SJSA1 (cell line): ENCODE data around the gene RNASEH1. TPM values are rescaled to one million over a fixed set of nuclear protein-coding genes. Genes with fewer than 3 reads are reported as not detected.
"Not testable (repeated sequence)": the region's sequence is repeated elsewhere in the genome, so short reads cannot be mapped to it uniquely, and the experiment has no call there.

Experiments used
- DNase-seq, 2 experiments: peaks; one replicate each; pipeline ENCODE4 v3.0.0-alpha.2; 2015 to 2020; ENCODE audit warnings: low spot score in 2 of 2, low read depth in 1 of 2
- H3K27ac ChIP-seq: fragments of 250-450 bp; sonication (Bioruptor Pico); 2 replicates; pipeline ENCODE4 v1.5.1; 2020; ENCODE audit warnings: mild to moderate bottlenecking, moderate library complexity
- H3K27me3 ChIP-seq: fragments of 250-450 bp; sonication (Bioruptor Pico); replicated peaks from 2 replicates; pipeline ENCODE4 v1.5.1; 2020; ENCODE audit warnings: mild to moderate bottlenecking, moderate library complexity
- H3K36me3 ChIP-seq: fragments of 250-450 bp; sonication (Bioruptor Pico); 2 replicates; pipeline ENCODE4 v1.5.1; 2020; ENCODE audit warnings: mild to moderate bottlenecking
- H3K4me1 ChIP-seq: fragments of 250-450 bp; sonication (Bioruptor Pico); replicated peaks from 2 replicates; pipeline ENCODE4 v1.6.1; 2021; ENCODE audit warnings: mild to moderate bottlenecking
- H3K4me3 ChIP-seq: fragments of 250-450 bp; sonication (Bioruptor Pico); 2 replicates; pipeline ENCODE4 v1.5.1; 2020; ENCODE audit warnings: mild to moderate bottlenecking
- H3K9me3 ChIP-seq: fragments of 250-450 bp; sonication (Bioruptor Pico); replicated peaks from 2 replicates; pipeline ENCODE4 v1.5.1; 2020; ENCODE audit warnings: mild to moderate bottlenecking
- total RNA-seq: library from RNA; depleted of rRNA; stranded (reverse); fragments of >200 nt; shearing (Covaris generic); gene quantifications from 2 replicates; pipeline ENCODE4 v1.2.3, GENCODE V29; 2014

RNASEH1 gene
- total RNA-seq, 1 experiment from 2014 or later = 53.0 TPM

DNA sequence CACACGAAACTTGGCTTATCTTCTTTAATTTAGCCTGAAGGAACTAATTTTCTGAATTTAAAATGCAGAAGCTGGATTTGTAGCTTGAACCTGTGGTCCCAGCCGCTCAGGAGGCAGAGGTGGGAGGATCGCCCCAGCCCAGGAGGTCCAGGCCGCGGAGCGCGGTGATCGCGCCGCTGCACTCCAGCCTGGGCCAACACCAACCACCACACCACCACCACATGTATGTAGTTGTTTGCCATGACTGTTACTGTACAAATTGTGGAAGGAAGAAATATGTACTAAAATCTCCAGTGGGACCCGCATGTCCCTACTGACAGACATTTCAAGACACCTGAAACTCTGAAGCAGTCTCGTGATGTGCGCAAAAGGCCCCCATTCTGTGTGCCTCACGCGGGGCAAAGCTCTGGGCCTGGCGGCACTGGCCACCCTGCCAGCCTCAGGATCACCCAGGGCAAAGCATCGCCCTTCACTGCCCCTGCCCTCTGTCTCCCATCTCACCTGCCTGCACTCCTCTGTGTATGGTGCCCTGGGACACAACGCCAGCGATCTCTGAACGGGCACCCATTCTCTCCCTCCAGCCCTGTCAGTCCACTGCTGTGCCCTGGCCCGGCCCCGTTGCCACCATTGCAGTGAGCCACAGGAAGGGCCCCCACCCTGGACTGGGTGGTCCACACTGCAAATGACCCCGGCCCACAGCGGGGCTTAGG, 28.7 kb downstream of the RNASEH1 start:
- Histone ChIP-seq H3K27me3 (no peaks in the 10 kb centered on the region), H3K4me1 (no peaks in the 10 kb centered on the region), H3K36me3 (peaks cover 20% of the 10 kb centered on the region), H3K27ac (no peak overlapping the region), H3K4me3 (no peak overlapping the region), H3K9me3 (no peaks in the 10 kb centered on the region; the same call in 1 of the 2 replicates)
- peak in 1 of 2 experiments; percentile 27 for DNase-seq

DNA sequence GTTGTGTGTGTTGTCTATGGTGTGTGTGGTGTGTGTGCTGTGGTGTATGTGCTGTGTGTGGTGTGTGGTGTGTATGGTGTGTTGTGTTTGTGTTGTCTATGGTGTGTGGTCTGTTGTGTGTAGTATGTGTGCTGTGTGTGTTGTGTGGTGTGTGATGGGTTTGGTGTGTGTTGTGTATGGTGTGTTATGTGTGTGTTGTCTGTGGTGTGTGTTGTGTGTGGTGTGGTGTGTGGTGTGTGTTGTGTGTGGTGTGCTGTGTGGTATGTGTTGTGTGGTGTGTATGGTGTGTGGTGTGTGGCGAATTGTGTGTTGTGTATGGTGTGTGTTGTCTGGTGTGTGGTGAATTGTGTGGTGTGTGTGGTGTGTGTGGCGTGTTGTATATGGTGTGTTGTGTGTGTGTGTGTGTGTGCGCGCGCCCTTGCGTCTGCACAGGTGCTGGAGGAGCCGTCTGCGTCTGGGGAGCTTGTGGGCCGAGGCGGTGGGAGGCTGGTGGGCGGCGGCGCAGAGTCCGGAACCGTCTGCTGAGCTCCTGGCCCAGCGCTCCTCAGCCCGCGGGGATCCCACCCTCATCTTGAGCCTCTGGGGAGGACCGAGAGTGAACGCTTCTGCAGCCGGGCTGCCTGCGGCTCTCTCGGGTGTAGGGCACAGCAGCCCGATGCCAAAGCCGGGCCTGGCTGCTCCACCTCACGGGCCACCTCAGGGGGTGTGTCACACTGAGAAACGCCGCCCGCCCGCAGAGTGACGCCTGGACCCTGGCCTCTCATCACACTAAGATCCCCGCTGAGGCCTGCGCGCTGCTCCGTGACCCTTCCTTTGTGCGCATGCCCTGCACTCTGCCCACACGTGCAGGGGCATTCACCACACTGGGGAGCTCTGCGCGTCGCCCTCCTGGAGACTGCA, 30.0 kb downstream of the RNASEH1 start:
- Histone ChIP-seq H3K27me3 (no peaks in the 10 kb centered on the region), H3K9me3 (no peaks in the 10 kb centered on the region; the same call in 1 of the 2 replicates), H3K36me3 (peaks cover 11% of the 10 kb centered on the region; the same call in 1 of the 2 replicates), H3K4me1 (peaks cover 8% of the 10 kb centered on the region), H3K27ac (no peak overlapping the region), H3K4me3 (no peak overlapping the region)
- peak in 1 of 2 experiments; percentile 38 for DNase-seq

DNA sequence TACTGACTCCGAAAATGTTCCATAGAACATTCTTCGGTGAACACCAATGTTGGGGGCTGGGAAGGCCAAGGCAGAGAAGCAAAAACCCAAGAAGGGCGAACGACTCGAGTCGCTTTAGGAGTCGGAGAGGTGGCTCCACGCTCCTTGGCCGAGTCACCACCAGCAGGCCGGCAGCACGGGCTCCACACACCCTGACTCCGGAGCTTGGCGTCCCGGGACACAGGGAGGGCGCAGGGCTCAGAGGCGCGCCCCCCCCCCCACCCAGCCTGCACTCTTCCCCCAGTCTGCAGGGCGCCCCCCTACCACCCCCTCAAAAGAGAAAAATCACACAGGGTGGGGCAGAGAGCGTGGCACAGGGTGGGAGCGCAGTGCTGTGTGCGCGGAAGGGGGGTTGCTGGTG, 31.3 kb downstream of the RNASEH1 start:
- Histone ChIP-seq H3K27ac (no peak overlapping the region), H3K27me3 (no peaks in the 10 kb centered on the region), H3K4me3 (no peak overlapping the region), H3K9me3 (no peaks in the 10 kb centered on the region; the same call in 1 of the 2 replicates), H3K4me1 (peaks cover 8% of the 10 kb centered on the region), H3K36me3 (peaks cover 11% of the 10 kb centered on the region; the same call in 1 of the 2 replicates)
- peak in 1 of 2 experiments; percentile 34 for DNase-seq

DNA sequence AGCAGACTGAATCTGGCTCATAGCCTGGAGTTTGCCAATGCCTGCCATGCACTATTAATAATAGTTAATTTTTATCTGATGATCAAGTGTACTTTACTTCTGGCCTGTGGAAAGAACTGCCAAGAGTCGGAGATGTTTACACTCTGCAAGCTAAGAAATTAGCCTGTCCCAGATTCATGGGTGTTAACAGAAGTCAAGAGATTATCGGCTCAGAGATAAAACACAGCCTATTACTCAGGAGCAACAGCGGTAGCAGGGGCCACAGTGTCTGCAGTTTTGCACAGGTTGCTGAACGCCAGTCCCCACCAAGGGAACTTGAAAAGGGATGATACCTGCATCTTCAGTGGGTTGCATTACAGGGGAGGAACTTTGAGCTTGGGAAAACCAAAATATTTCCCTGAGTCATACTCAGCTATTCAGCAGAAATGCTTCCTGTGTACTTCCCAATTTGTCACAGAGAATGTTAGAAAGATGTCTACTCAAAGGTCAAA, 34.5 kb downstream of the RNASEH1 start:
- Histone ChIP-seq H3K36me3 (peaks cover 15% of the 10 kb centered on the region; the same call in 1 of the 2 replicates), H3K27me3 (no peaks in the 10 kb centered on the region), H3K9me3 (no peaks in the 10 kb centered on the region; the same call in 1 of the 2 replicates), H3K4me3 (no peak overlapping the region), H3K4me1 (peaks cover 14% of the 10 kb centered on the region), H3K27ac (no peak overlapping the region)
- peak in 1 of 2 experiments; percentile 28 for DNase-seq

DNA sequence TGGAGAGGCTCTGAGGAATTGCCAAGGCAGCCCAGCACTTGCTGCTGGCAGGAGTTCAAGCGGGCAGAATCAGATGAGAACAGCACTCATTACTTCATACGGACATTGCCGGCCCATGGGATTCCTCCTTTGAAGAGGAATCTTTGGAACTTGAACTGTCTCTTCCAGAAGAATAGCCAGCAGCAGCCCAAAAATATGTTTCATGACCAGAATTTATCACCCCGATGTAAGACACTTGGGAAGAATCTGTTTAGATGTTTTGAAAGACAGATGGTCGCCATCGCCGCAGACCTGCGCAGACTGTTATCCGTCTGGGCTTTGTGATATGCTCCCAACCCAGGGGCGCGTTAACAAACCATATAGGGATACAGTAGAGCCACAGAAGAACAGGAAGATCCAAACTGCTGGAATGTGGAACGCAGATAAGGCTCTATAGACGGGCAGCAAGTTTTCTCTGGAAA, 35.1 kb downstream of the RNASEH1 start:
- DNase-seq = peak in 1 of 2 experiments; percentile 34
- no peak overlapping the region for H3K4me3 ChIP-seq
- no peak overlapping the region for H3K27ac ChIP-seq
- H3K4me1 ChIP-seq = peaks cover 16% of the 10 kb centered on the region
- H3K27me3 ChIP-seq = no peaks in the 10 kb centered on the region
- H3K9me3 ChIP-seq = no peaks in the 10 kb centered on the region; the same call in 1 of the 2 replicates
- peaks cover 12% of the 10 kb centered on the region; the same call in 1 of the 2 replicates for H3K36me3 ChIP-seq

DNA sequence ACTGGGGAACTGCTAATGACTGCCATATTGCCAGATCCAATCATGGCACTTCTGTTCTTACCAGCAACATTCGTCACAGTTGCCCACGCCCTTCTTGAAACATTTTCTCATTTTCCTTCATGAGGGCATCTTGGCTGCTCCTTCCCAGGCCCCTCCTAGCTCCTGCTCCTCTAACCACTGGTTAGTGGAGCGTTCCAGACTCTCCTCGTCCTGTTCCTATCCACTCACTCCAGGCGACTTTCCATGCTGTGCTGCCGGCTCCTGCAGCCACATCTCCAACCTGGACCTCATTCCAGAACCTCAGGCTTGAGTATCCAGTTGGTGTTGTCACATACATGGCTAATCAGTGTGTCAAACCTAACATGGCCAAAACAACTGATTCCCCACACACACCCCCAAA, 37.5 kb downstream of the RNASEH1 start:
- no peaks in the 10 kb centered on the region for H3K27me3 ChIP-seq
- H3K4me1 ChIP-seq = peaks cover 26% of the 10 kb centered on the region
- no peak for DNase-seq
- peaks cover 13% of the 10 kb centered on the region; the same call in 1 of the 2 replicates for H3K36me3 ChIP-seq
- H3K9me3 ChIP-seq = 0 out of 2 replicates have a peak, but pooled peaks cover 3% of the 10 kb centered on the region
- no peak overlapping the region for H3K4me3 ChIP-seq
- H3K27ac ChIP-seq = no peak overlapping the region

DNA sequence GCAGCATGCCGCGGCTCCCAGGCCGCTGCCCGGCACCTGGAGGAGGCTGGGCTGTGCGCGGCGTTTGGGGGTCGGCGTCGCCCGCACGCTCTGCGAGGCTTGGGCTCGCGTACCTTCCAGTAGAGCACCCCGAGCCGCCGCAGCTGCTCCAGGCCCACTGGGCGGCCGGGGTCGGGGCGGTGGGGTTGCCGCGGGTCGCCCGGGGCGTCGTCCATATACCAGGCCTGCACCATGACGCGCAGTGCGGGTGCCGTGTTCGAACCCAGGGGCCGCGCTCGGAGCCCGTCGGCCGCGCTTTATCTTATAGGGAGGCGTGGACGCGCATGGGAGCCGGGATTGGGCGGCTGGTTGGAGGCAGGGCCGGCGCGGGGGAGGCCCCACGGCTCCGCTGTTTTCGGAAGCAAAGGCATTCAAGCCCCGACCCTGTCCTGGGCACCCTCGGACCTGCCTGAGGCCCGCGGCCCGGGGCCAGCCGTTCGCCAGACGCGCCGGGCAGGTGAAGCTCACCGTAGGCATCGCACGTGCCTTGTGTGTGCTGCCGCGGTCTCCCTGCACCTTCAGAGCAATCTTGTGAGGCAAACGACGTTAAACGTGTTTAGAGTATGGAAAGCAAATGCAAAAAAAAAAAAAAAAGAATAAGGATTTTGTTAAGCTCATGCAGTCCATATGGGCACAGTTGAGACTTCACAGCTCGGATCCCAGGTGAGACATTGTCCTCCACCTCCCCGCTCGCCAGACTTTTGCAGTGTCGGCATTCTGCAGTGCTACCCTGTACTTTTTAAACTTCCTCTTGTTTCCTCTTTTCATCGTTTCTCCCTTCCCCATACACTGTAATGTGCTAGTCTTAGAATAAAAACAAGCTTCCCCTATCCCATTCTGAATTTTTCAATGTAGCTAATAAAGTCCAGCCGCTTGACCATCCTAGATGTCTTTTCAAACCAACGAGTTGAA, 38.6 kb downstream of the RNASEH1 start, which contains the start of gene ADI1:
Gene ADI1 (minus strand): TSS at position 277 of the 951 bp plus-strand sequence. CDS start 44 bp downstream, at position 233.
- Histone ChIP-seq H3K27me3 (no peaks in the 10 kb centered on the region), H3K4me3 (peak within 1 kb of the TSS; percentile 62), H3K36me3 (peaks cover 13% of the 10 kb centered on the region; the same call in 1 of the 2 replicates), H3K9me3 (0 out of 2 replicates have a peak, but pooled peaks cover 3% of the 10 kb centered on the region), H3K27ac (peak within 1 kb of the TSS; percentile 78), H3K4me1 (peaks cover 26% of the 10 kb centered on the region)
- peak in 1 of 2 experiments; percentile 84 for DNase-seq

DNA sequence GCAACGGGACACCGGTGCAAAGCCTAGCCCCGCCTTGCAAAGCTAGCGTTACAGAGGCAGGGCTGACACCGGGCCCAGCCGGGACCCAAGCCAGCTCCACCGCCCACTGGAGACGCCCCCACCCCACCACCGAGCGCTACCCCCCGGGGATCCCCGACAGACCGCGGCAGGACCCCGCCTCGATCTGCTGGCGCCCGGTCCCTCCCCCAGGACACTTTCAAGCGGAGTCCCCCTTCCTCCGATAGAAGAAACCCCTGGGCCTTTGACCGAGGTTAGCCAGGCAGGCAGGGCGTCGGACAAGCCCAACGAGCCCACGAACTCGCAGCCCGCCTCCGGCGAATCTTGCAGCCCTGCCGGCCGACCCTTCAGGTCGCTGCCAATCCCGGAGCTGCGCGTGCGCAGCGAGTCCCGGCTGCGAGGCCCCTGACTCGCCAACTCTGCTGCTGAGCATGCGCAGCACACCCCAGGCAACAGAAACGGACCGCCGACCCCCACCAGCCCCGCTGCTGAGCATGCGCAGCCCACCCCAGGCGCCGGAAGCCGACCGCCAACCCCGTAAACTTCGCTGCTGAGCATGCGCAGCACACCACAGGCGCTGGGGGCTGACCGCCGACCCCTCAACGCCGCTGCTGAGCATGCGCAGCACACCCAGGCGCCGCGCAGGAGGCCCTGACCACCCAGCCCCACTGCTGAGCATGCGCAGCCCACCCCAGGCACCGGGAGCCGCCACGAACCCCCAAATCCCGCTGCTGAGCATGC, 39.5 kb downstream of the RNASEH1 start:
- Histone ChIP-seq H3K4me3 (peak overlapping the region; percentile 62), H3K4me1 (peaks cover 20% of the 10 kb centered on the region), H3K9me3 (0 out of 2 replicates have a peak, but pooled peaks cover 3% of the 10 kb centered on the region), H3K27ac (peak overlapping the region; percentile 78), H3K36me3 (peaks cover 13% of the 10 kb centered on the region; the same call in 1 of the 2 replicates), H3K27me3 (no peaks in the 10 kb centered on the region)
- DNase-seq = peak; percentile 96 to 99

DNA sequence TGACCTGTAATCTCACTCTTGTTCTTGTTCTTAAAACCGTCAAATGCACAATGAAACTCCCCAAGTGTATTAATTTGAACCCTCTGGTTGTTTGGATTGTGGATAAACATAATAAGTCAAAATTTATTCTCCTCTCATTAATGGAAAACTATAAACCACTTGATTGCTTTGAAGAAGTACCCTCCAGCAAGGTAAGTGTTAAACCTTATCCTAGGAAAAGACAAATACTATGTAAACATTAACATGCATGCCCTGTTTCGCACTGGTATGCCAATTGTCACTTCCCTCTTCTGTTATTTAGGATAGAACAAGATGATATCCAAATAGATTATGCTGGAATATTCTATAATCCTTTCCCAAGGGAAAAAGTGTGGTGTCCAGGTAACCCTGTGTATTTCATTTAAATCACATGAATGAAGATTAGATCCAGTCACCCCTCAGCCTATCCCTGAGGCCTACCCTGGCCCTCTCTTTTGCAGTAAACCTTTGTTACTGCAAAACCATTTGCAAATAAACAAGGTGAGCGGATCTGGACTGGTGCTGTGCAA, 40.1 kb downstream of the RNASEH1 start:
- Histone ChIP-seq H3K27me3 (no peaks in the 10 kb centered on the region), H3K4me3 (peak overlapping the region; percentile 62), H3K4me1 (peaks cover 18% of the 10 kb centered on the region), H3K9me3 (0 out of 2 replicates have a peak, but pooled peaks cover 3% of the 10 kb centered on the region), H3K27ac (no peak overlapping the region), H3K36me3 (peaks cover 14% of the 10 kb centered on the region)
- DNase-seq = peak in 1 of 2 experiments; percentile 14

DNA sequence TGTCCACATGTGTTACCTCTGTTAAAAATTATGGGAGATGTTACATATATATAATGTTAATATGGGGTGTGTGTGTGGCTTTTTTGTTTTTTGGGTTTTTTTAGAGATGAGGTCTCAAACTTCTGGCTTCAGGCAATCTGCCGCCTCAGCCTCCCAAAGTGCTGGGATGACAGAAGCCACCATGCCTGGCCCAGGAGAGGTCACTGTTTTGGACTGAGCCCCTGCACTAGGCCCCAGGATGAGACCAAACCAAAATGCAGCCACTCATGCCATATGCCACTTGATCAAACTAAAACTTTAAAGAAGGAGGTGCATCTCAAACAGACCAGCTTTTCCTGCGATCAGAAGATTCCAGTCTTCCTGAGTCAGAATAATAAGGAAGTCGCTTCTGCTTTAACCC, 41.3 kb downstream of the RNASEH1 start:
- peaks cover 24% of the 10 kb centered on the region for H3K36me3 ChIP-seq
- no peak overlapping the region for H3K27ac ChIP-seq
- no peak overlapping the region for H3K4me3 ChIP-seq
- peaks cover 18% of the 10 kb centered on the region for H3K4me1 ChIP-seq
- 0 out of 2 replicates have a peak, but pooled peaks cover 3% of the 10 kb centered on the region for H3K9me3 ChIP-seq
- no peaks in the 10 kb centered on the region for H3K27me3 ChIP-seq
- DNase-seq = no peak

DNA sequence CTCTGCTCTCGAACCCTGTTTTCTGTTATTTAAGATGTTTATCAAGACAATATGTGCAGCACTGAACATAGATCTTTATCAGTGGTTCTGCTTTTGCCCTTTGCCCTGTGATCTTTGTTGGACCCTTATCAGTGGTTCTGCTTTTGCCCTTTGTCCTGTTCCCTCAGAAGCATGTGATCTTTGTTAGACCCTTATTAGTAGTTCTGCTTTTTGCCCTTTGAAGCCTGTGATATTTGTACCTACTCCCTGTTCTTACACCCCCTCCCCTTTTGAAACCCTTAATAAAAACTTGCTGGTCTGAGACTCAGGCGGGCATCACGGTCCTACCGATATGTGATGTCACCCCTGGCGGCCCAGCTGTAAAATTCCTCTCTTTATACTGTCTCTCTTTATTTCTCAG, 42.7 kb downstream of the RNASEH1 start:
- not testable (repeated sequence) for H3K9me3 ChIP-seq, H3K27me3 ChIP-seq, H3K27ac ChIP-seq, H3K4me3 ChIP-seq, DNase-seq
- H3K36me3 ChIP-seq = peaks cover 32% of the 10 kb centered on the region
- peaks cover 18% of the 10 kb centered on the region for H3K4me1 ChIP-seq
